CD4-positive, alpha-beta T cell (primary cell): ENCODE results near the gene UGT1A10. TPM values are rescaled to one million over a fixed set of nuclear protein-coding genes. Genes with fewer than 3 reads are reported as not detected.

Source experiments
- ATAC-seq: fragments of 200-7000 bp; cut with Tn5 transposase; one replicate; pipeline ENCODE4 v1.10.0; 2022; ENCODE audit warnings: mild to moderate bottlenecking; ENCODE audit not compliant: poor library complexity
- CTCF ChIA-PET: fragments of 350-600 bp; sonication (Branson Sonifier 250); formaldehyde crosslinking; loops from one replicate; lab custom pipeline; 2021; ENCODE audit warnings: antibody characterized with exemption, inconsistent platforms; lab: Charles Lee
- POLR2A ChIA-PET: fragments of 350-600 bp; sonication (Branson Sonifier 250); formaldehyde crosslinking; loops from one replicate; lab custom pipeline; 2021; ENCODE audit warnings: antibody characterized with exemption, inconsistent platforms; lab: Charles Lee
- DNase-seq, 14 experiments: peaks; one replicate each; pipeline ENCODE4 v3.0.0-alpha.2; 2013 to 2020; ENCODE audit warnings: mixed read lengths in 2 of 14
- H3K27ac ChIP-seq, 2 donors: one replicate each; pipeline versions ENCODE4 v1.5.1 to v1.7.0; 2013; ENCODE audit warnings: low read length in 2 of 2, low read depth in 1 of 2, mild to moderate bottlenecking in 1 of 2
- H3K27me3 ChIP-seq, 2 experiments: 1 replicate in 1 of 2; 2 replicates in 1 of 2; pipeline versions ENCODE4 v1.6.1 to v1.7.0; 2013; ENCODE audit warnings: low read length in 2 of 2, control low read depth in 1 of 2, mild to moderate bottlenecking in 1 of 2, moderate library complexity in 1 of 2; ENCODE audit not compliant: insufficient read depth in 2 of 2, control insufficient read depth in 1 of 2
- H3K36me3 ChIP-seq: one replicate; pipeline ENCODE4 v1.6.1; 2013; ENCODE audit warnings: low read length, control low read depth; ENCODE audit not compliant: insufficient read depth
- H3K4me1 ChIP-seq: one replicate; pipeline ENCODE4 v1.6.1; 2013; ENCODE audit warnings: low read length, control low read depth; ENCODE audit not compliant: insufficient read depth
- H3K4me3 ChIP-seq: one replicate; pipeline ENCODE4 v1.5.1; 2013; ENCODE audit warnings: mild to moderate bottlenecking, low read length, moderate library complexity
- H3K9me3 ChIP-seq, 2 experiments: 1 replicate in 1 of 2; 2 replicates in 1 of 2; pipeline versions ENCODE4 v1.6.1 to v1.7.0; 2013; ENCODE audit warnings: low read length in 2 of 2, mild to moderate bottlenecking in 2 of 2, control low read depth in 1 of 2, moderate library complexity in 1 of 2; ENCODE audit not compliant: control insufficient read depth in 1 of 2, insufficient read depth in 1 of 2
- H3K27ac Mint-ChIP-seq: one replicate; pipeline ENCODE4 v1.8.0; 2020; ENCODE audit warnings: mixed read lengths
- H3K27me3 Mint-ChIP-seq: one replicate; pipeline ENCODE4 v1.8.0; 2021; ENCODE audit warnings: mixed read lengths
- H3K36me3 Mint-ChIP-seq: one replicate; pipeline ENCODE4 v1.8.0; 2021; ENCODE audit warnings: low read depth, mixed read lengths
- H3K4me1 Mint-ChIP-seq: one replicate; pipeline ENCODE4 v1.8.0; 2021; ENCODE audit warnings: low read depth, mixed read lengths
- H3K4me3 Mint-ChIP-seq: one replicate; pipeline ENCODE4 v1.8.0; 2020; ENCODE audit warnings: mild to moderate bottlenecking, mixed read lengths
- H3K9me3 Mint-ChIP-seq: one replicate; pipeline ENCODE4 v1.8.0; 2020; ENCODE audit warnings: mixed read lengths
- CTCF ChIP-seq: fragments of 200-600 bp; IDR thresholded peaks from one replicate; pipeline ENCODE4 v1.8.0; 2022; ENCODE audit warnings: antibody characterized with exemption, mild to moderate bottlenecking
- intact Hi-C, 2 experiments: fragments of 100-400 bp; cut with DNase I in 1 of 2; cut with micrococcal nuclease in 1 of 2; formaldehyde crosslinking; loops; one replicate each; pipeline versions ENCODE4 v1.15.1 to v1.9.0; 2023 to 2025; cut with DNase I, micrococcal nuclease
- total RNA-seq, 174 experiments: library from RNA in 2 of 174; stranded (reverse) in 2 of 174; gene quantifications; one replicate each; pipeline ENCODE4 v1.2.3 and lab custom pipeline; 2021 to 2026

Gene UGT1A10
- total RNA-seq, 2 experiments from 2014 or later: not detected

DNA sequence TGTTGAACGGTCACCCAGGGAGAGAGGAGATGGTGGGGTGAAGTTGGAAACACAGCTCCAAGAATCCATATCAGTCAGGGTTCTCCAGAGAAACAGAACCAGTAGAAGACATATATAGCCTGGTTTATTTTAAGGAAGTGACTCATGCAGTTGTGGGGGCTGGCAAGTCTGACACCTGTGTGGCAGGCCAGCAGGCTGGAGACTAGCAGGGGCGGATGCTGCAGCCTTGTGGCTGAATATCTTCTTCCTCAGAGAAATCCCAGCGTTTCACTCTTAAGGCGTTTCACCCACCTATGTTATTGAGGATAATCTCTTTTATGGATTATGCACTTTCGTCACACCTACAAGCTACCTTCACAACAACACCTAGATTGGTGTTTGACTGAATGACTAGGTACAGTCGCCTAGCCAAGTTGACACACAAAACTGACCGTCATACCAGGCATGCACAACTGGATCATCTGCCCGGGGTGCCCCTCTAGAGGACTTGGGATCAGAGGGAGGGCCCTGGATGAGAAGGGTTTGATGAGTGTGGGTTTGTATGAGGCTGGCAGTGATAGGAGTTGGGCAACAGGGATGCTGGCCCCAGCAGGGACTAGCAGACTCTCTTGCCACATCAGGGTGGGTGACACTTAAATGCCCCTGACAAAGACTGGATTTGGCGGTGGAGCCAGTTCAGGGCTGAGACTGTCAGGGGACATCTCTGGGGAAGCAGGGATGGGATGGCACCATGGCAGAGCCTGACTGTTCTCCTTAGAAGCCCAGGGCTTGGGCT is 165.3 kb downstream of the UGT1A10 start:
- no peak overlapping the region for H3K27ac ChIP-seq
- no peaks in the 10 kb centered on the region for H3K9me3 ChIP-seq
- no peak overlapping the region for H3K27ac Mint-ChIP-seq
- no peaks in the 10 kb centered on the region for H3K36me3 Mint-ChIP-seq
- ATAC-seq: no peak
- H3K4me3 ChIP-seq: no peak overlapping the region
- peaks cover 4% of the 10 kb centered on the region for H3K9me3 Mint-ChIP-seq
- no peaks in the 10 kb centered on the region for H3K4me1 ChIP-seq
- peaks cover 3 to 4% of the 10 kb centered on the region in 2 experiments for H3K27me3 ChIP-seq
- CTCF ChIA-PET: no interaction called here
- H3K4me1 Mint-ChIP-seq: no peaks in the 10 kb centered on the region
- intact Hi-C loops: no loop called here
- POLR2A ChIA-PET: no interaction called here
- H3K27me3 Mint-ChIP-seq: peaks cover 15% of the 10 kb centered on the region
- no peaks in the 10 kb centered on the region for H3K36me3 ChIP-seq
- no peak overlapping the region for H3K4me3 Mint-ChIP-seq
- DNase-seq: peak in 1 of 14 experiments; percentile 25
- no peak for TF ChIP-seq CTCF

- ChIA-PET CTCF (no interaction called here), POLR2A (no interaction called here)
- ATAC-seq (no peak), DNase-seq (no peak)
- H3K4me1 Mint-ChIP-seq: no peaks in the 10 kb centered on the region
- intact Hi-C loops: no loop called here
- H3K4me1 ChIP-seq: no peaks in the 10 kb centered on the region
- peaks cover 15% of the 10 kb centered on the region for H3K27me3 Mint-ChIP-seq
- TF ChIP-seq CTCF: no peak
- H3K4me3 ChIP-seq: no peak overlapping the region
- no peaks in the 10 kb centered on the region for H3K9me3 ChIP-seq
- H3K4me3 Mint-ChIP-seq: no peak overlapping the region
- H3K9me3 Mint-ChIP-seq: peaks cover 4% of the 10 kb centered on the region
- H3K27ac Mint-ChIP-seq: no peak overlapping the region
- H3K27me3 ChIP-seq: peaks cover 3 to 4% of the 10 kb centered on the region in 2 experiments
- no peaks in the 10 kb centered on the region for H3K36me3 ChIP-seq
- no peaks in the 10 kb centered on the region for H3K36me3 Mint-ChIP-seq
- H3K27ac ChIP-seq: no peak overlapping the region
Measured at GRCh38 chr2:233802132-233802815, 166.0 kb downstream of the UGT1A10 start.

GRCh38 chr2:233803292-233803911 is 167.2 kb downstream of the UGT1A10 start:
- Histone ChIP-seq H3K27me3 (peaks cover 3 to 6% of the 10 kb centered on the region in 2 experiments), H3K4me1 (no peaks in the 10 kb centered on the region), H3K4me3 (no peak overlapping the region), H3K27ac (no peak overlapping the region), H3K36me3 (no peaks in the 10 kb centered on the region), H3K9me3 (no peaks in the 10 kb centered on the region)
- ATAC-seq (no peak), DNase-seq (no peak)
- peaks cover 15% of the 10 kb centered on the region for H3K27me3 Mint-ChIP-seq
- no peak overlapping the region for H3K4me3 Mint-ChIP-seq
- POLR2A ChIA-PET: no interaction called here
- intact Hi-C loops: no loop called here
- no peak for TF ChIP-seq CTCF
- no peak overlapping the region for H3K27ac Mint-ChIP-seq
- CTCF ChIA-PET: no interaction called here
- no peaks in the 10 kb centered on the region for H3K4me1 Mint-ChIP-seq
- H3K36me3 Mint-ChIP-seq: no peaks in the 10 kb centered on the region
- H3K9me3 Mint-ChIP-seq: peaks cover 4% of the 10 kb centered on the region
